NCI-H345 treated with DMSO at 0.1 percent for 48 hours (cell line): ENCODE data around the gene TMEM132A.

Source experiments
- DNase-seq: peaks from one replicate; lab custom pipeline; 2025; ENCODE audit not compliant: unreplicated experiment; lab: John Stamatoyannopoulos, UW

Gene TMEM132A

GRCh38 chr11:60921777-60922335 lies 2.4 kb upstream of the TMEM132A start:
- no peak for DNase-seq

DNA sequence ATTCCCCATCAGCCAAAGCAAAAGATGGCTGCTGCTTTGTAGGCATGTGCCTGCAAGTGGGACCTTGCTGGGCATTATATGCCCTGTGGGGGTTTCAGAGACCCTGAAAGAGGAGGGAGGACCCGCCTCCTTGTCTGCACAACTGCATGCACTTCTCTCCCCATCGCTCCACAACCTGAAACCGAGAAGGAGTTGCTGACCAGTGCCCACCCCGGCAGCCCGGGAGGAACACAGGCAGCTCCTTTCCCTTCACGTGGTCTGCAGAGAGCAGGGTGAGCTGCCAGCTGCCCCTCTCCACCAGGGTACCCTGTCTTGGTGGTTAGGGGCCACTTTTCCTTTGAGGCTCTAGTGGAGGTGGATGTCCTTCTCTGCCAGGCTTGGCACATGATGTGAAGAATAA lies 1.4 kb upstream of the TMEM132A start:
- DNase-seq, result no peak

DNA sequence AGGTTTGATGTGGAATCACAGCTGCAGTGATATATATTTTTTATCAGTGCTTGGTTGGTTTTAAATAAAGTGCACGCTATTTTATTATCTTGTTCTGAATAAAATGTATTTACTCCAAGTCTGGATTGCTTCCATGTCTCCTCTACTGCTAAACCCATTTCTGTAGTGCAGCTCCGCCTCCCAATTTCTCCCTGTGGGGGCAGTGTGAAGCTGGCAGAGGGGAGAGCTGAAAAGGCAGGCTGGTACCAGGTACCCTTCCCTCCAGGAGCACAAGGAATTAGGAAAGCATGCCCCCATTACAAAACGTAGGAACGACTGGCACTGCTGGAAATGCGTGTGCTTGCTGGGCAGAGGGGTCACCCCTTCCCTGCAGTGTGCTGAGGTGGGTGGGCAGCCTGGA lies 934 bp upstream of the TMEM132A start:
- no peak for DNase-seq

DNA sequence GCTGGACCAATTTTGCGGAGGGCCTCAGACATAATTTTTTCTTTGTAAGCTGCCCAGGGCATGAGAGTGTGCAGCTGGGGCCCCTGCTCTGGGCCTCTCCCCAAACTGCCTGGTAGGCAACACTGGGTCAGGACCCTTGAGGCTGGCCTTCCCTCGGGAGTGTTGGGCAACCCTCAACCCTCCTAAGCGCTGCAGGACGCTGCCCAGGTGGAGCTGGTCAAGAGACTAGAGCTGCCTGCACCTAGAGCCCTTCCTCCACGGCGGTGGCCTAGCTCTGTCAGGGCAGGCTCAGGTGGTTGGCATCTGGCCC lies 505 bp upstream of the TMEM132A start:
- DNase-seq, result no peak

DNA sequence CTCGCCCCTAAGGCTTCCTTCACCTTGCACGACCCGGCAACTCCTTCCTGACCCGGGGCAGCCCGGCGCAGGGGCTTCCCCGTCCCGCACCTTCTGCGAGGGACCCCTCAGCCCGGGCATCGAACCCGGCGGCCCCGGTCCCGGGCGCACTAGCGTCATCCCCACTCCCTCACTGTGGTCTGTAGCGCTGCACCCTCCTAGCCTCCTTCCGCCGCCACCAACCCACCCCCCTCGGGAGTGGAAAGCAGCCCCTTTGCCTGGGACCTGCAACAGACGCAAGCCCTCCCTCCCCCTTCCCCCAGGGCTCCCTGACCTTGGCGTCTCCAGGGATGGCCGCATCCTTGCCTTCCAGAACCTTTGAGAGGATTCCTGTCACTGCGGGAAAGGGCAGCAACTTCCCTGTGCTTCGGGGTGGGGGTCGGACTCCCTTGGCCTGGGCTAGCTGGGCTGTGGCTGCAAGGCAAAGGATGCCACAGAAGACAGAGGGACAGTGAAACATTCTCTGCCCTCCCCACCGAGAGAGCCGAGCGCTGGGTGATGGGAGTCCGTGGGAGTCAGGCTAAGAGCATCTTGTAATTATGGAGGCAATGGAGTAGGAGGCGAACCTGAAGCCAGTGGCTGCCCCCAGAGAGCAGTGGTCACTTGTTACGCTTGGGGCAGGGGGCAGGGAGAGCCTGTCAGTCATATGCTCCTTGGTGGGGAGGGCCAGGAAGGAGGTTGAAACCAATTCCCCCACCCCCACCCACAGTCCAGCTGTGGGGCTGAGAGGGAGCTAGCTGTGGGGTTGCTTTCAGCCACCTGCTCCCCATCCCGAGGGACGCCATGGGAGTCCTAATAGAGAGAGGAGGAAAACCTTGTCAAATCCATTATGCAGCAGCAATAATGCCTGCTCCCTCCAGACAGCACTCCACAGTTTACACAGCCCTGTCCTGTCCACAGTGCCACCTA lies 920 bp downstream of the TMEM132A start:
- peak; percentile 9 for DNase-seq

GRCh38 chr11:60925868-60926267 lies 1.6 kb downstream of the TMEM132A start:
- DNase-seq, result no peak

GRCh38 chr11:60926500-60926899 lies 2.2 kb downstream of the TMEM132A start:
- DNase-seq, result no peak

DNA sequence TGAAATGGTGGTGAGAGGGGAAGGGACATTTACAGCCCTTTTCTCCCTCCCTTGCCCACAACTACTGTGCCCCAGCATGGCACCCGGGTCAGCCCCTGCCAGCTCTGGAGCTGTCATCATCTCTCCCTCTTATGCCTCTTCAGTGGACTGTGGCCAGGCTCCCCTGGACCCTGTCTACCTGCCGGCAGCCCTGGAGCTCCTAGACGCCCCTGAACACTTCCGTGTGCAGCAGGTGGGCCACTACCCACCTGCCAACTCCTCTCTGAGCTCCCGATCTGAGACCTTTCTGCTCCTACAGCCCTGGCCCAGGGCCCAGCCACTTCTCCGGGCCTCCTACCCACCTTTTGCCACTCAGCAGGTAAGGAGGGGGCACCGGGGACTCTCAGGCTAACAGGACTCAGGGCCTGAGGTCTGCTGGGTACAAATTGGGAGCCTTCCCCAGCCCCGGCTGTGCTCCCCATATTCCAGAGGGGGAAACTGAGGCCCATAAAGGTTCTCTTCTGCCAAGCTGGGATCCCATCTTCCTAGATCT lies 2.9 kb downstream of the TMEM132A start:
- no peak for DNase-seq

- DNase-seq, result no peak
Observed at GRCh38 chr11:60927600-60927999, 3.3 kb downstream of the TMEM132A start.

DNA sequence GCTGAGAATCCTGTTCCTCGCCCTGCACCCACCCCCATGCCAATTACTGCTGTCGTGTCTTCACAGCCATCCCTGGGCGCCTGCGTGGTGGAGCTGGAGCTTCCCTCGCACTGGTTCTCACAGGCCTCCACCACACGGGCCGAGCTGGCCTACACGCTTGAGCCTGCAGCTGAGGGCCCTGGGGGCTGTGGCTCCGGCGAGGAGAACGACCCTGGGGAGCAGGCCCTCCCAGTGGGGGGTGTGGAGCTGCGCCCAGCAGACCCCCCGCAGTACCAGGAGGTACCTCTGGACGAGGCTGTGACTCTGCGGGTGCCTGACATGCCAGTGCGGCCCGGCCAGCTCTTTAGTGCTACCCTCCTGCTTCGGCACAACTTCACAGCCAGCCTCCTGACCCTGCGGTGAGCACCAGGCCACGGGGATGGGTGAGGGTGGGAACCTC lies 4.3 kb downstream of the TMEM132A start:
- DNase-seq, result no peak

- no peak for DNase-seq
Observed at GRCh38 chr11:60929764-60930163, 5.5 kb downstream of the TMEM132A start.

- no peak for DNase-seq
Observed at GRCh38 chr11:60930394-60930793, 6.1 kb downstream of the TMEM132A start.

GRCh38 chr11:60931917-60932316 lies 7.7 kb downstream of the TMEM132A start:
- DNase-seq, result no peak

DNA sequence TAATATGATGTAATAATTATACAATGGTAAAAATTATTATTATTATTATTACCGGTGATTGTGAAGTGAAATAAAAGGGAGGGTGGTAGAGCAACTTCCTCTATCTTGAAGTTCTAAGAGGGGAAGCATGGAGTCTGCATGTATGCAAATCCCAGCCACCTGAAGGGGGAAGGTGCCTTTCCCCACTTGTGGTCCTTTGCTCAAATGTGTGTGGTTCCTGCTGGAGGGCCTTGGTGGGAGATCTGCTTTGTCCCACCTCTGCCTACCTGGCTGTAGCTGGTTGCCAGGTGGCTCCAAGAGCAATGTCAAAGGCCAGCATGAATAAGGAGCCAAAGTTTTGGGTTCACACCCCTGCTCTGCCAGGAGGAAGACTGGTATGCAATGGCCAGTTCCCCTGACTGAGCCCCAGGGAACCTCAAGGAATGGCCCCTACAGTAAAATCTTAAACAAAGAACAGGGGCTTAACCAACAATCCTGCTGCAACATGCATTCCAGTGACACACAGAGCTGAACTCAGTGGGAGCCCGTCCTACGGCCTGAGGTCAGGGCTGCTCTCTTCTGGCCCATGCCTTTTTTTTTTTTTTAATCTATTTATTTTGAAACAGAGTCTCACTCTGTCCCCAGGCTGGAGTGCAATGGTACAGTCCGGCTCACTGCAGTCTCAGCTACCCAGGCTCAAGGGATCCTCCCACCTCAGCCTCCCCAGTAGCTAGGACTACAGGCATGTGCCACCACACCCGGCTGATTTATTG lies 8.5 kb downstream of the TMEM132A start:
- DNase-seq, result no peak

DNA sequence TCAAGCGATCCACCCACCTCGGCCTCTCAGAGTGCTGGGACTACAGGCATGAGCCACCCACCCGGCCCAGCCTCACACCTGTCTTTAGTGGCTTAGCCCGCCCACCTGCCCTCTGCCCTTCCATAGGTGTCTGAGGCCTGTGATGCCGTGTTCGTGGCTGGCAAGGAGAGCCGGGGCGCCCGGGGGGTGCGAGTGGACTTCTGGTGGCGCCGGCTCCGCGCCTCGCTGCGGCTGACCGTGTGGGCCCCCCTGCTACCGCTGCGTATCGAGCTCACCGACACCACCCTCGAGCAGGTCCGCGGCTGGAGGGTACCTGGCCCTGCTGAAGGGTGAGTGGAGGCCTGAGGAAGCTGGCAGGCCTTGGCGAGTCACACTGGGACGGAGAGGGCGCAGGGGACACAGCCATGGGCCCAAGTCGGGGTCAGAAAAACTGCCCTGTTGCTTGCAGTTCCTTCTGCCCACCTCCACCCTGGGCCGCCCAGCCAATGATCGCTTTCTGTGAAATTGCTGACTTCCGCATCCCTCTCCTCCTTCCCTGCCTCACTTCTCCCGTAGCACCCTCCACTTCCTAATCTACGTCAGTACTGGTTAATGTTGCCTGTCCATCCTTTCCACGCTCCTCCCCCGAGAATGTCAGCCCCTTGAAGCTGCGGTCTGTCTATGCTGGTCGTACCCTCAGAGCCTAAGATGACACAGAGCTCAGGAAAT lies 9.3 kb downstream of the TMEM132A start:
- no peak for DNase-seq

- no peak for DNase-seq
Observed at GRCh38 chr11:60934124-60934789, 10.0 kb downstream of the TMEM132A start.

DNA sequence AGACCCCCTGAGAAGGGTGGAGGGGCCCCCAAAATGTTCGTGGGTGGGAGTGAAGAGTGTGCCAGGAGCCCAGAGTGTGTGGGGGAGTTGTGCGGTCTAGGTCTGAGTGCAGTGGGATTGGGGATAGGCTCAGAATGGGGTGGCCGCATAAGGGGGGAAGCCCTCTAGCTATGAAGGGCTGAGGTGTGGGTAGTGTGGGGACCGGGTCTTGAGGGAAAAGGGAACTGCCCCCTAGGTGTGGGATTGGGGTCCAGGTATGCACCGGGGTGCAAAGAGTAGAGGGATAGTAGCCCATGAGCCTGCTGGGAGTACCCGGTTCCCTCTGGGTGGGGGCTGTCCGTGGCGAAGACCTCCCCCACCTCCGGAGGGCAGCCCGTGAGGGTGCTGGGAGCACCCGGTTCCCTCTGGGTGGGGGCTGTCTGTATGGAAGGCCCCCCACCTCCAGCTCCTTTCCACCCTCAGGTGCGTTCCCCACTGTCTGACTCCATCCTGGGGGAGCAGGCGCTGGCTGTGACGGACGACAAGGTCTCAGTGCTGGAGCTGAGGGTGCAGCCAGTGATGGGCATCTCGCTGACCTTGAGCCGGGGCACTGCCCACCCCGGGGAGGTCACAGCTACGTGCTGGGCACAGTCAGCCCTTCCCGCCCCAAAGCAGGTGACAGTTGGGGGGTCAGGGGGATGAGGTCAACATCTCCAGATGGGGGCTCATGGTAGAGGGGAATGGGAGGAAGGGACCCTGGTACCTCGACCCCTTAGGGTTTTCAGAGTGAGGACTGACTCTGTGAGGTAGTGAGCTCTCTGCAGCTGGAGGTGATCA lies 10.7 kb downstream of the TMEM132A start:
- no peak for DNase-seq

DNA sequence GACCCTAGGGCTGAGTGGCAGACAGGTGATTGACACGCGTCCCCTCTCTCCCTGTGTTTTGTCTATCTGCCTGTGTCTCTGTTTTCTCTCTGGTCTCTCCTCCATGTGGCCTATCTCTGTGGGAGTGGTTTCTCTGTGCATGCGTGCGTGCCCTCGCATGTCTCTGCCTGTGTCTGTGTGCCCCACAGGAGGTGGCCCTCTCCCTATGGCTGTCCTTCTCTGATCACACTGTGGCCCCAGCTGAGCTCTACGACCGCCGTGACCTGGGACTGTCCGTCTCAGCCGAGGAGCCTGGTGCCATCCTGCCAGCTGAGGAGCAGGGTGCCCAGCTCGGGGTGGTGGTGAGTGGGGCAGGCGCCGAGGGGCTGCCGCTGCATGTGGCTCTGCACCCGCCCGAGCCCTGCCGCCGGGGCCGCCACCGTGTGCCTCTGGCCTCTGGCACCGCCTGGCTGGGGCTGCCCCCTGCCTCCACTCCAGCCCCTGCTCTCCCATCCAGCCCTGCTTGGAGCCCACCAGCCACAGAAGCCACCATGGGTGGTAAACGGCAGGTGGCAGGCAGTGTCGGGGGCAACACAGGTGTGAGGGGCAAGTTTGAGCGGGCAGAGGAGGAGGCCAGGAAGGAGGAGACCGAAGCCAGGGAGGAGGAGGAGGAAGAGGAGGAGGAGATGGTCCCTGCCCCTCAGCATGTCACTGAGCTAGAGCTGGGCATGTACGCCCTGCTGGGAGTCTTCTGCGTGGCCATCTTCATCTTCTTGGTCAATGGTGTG lies 11.6 kb downstream of the TMEM132A start:
- DNase-seq, result no peak
